ENCODE data around the gene C11orf87. TPM values are rescaled to one million over a fixed set of nuclear protein-coding genes. Genes with fewer than 3 reads are reported as not detected.

C11orf87 gene
- total and polyA plus RNA-seq, 9 of the 15 experiments (the other 6 are each of a cell fraction or from before 2014, with no cell fraction given): not detected

DNA sequence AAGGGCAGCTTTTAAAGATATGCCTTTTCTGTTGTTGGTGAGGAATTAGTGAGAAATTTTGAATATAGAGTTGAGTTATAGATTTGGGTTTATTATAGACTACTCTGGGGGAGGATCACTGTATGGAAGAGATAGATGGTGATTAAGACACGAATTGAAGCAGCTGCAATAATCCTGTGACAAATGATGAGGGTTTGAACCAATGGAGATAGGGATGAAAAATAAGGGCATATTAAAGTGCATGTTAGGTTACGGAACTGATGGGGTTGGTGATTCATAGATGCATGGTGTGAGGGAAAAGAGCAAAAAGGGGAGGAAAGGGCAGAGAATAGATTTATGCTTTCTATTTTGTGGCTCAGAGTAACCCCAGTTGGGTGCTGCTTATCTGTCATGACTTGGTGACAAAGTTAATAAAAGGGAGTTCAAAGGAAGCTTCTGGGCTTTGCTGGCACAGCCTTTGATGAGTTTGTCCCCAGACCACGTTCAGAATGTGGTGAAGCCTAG is 11.8 kb downstream of the C11orf87 start (continued):
- TF ChIP-seq, protein P1, sequence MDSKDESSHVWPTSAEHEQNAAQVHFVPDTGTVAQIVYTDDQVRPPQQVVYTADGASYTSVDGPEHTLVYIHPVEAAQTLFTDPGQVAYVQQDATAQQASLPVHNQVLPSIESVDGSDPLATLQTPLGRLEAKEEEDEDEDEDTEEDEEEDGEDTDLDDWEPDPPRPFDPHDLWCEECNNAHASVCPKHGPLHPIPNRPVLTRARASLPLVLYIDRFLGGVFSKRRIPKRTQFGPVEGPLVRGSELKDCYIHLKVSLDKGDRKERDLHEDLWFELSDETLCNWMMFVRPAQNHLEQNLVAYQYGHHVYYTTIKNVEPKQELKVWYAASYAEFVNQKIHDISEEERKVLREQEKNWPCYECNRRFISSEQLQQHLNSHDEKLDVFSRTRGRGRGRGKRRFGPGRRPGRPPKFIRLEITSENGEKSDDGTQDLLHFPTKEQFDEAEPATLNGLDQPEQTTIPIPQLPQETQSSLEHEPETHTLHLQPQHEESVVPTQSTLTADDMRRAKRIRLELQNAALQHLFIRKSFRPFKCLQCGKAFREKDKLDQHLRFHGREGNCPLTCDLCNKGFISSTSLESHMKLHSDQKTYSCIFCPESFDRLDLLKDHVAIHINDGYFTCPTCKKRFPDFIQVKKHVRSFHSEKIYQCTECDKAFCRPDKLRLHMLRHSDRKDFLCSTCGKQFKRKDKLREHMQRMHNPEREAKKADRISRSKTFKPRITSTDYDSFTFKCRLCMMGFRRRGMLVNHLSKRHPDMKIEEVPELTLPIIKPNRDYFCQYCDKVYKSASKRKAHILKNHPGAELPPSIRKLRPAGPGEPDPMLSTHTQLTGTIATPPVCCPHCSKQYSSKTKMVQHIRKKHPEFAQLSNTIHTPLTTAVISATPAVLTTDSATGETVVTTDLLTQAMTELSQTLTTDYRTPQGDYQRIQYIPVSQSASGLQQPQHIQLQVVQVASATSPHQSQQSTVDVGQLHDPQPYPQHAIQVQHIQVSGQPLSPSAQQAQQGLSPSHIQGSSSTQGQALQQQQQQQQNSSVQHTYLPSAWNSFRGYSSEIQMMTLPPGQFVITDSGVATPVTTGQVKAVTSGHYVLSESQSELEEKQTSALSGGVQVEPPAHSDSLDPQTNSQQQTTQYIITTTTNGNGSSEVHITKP (IDR thresholded peaks at IDR 0.05; ENCODE audit: partially characterized antibody): no peak
- no peak for TF ChIP-seq CBFA2T2 (conservative IDR thresholded peaks at IDR 0.05)
- no peak for TF ChIP-seq SAFB2 (IDR thresholded peaks at IDR 0.05; ENCODE audit: borderline replicate concordance, low read depth, low read length, severe bottlenecking)
- no peak for TF ChIP-seq ZNF282 (CRISPR knock-in tag; IDR thresholded peaks at IDR 0.05)
- no peak for TF ChIP-seq ZNF217 (CRISPR knock-in tag; IDR thresholded peaks at IDR 0.05)
- TF ChIP-seq HDAC6 (IDR thresholded peaks at IDR 0.05; ENCODE audit: low read depth, low read length): no peak

DNA sequence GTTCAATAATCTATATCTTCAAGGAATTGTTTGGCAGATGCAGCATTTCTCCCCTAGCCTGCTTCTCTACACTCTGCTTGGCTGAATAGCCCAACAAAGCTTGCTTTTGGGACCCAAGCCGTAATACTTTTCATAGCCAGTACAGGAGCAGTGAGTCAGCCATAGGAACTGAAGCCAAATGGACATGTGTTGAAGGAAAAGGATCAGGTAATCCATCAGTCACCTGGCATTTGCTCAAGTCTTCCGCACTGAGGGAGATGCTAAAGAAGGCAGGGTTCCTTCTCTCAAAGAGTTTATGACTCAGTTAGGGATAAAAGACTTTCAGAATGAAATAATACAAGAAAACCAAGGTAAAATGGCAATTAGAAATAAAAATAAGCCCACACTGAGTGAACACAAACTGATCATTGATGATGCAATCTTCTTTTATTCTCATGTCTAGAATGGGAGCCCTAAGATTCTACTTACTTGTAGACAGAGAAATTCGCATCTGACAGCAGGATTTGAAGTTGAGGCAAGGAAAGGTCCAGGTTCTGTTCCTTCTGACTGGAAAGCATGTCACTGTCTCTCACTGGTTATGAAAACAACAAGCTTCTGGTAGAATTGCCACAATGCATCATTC is 13.2 kb downstream of the C11orf87 start:
- 2% methylated on average over 3 of the region's 3 CpGs for WGBS (ENCODE audit: insufficient coverage, low coverage, missing lambda C conversion rate)
- ATAC-seq (no peak), FAIRE-seq (no peak), DNase-seq (ENCODE audit: extremely low read depth in 1 of 4, low spot score in 3 of 4) (no peak)
- ChIA-PET POLR2A (no interaction called here), CTCF (ENCODE audit: low intra/inter-chr PET ratio) (no interaction called here)
- Histone ChIP-seq H3K79me2 (ENCODE audit: control insufficient read depth, insufficient read depth, low read length) (no peaks in the 10 kb centered on the region), H3K27ac (ENCODE audit: extremely low read depth, low read depth, low read length) (no peak overlapping the region), H3K4me1 (replicated peaks in 1 of 2; ENCODE audit: control insufficient read depth in 2 of 2, insufficient read depth in 2 of 2, low read length in 2 of 2) (no peaks in the 10 kb centered on the region), H4K20me1 (replicated peaks; ENCODE audit: control insufficient read depth, insufficient read depth, low read length) (no peaks in the 10 kb centered on the region), H3K9me3 (replicated peaks; ENCODE audit: control insufficient read depth, insufficient read depth, low read depth, low read length) (no peaks in the 10 kb centered on the region), H3K4me2 (ENCODE audit: insufficient read depth, low read length) (no peak overlapping the region), H2AFZ (ENCODE audit: low read depth, low read length) (no peak overlapping the region), H3K9me1 (ENCODE audit: control insufficient read depth, insufficient read depth, low read length) (no peaks in the 10 kb centered on the region), H3K4me3 (no peak overlapping the region), H3K9ac (ENCODE audit: insufficient read depth in 1 of 2, low read depth in 2 of 2, low read length in 2 of 2) (no peak overlapping the region), H3K27me3 (ENCODE audit: control insufficient read depth in 2 of 2, insufficient read depth in 2 of 2, low read length in 2 of 2) (no peaks in the 10 kb centered on the region), H3K36me3 (ENCODE audit: control insufficient read depth, insufficient read depth, low read length) (no peaks in the 10 kb centered on the region)
- in situ Hi-C loops (cut with MboI): no loop called here
- no TSS peak for BruUV-seq (replicated peaks)
- TF ChIP-seq, protein P2, sequence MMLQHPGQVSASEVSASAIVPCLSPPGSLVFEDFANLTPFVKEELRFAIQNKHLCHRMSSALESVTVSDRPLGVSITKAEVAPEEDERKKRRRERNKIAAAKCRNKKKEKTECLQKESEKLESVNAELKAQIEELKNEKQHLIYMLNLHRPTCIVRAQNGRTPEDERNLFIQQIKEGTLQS (IDR thresholded peaks at IDR 0.05): peak; percentile 22; the same call in 1 of the 2 replicates
- TF ChIP-seq, protein P2 (CRISPR knock-in tag; conservative IDR thresholded peaks at IDR 0.05): no peak
- TF ChIP-seq CEBPG (CRISPR knock-in tag; IDR thresholded peaks at IDR 0.05) (no peak), CEBPG (tag; conservative IDR thresholded peaks at IDR 0.05 in 1 of 2, IDR thresholded peaks at IDR 0.05 in 1 of 2) (peak in 1 of 2 experiments; percentile 41; a peak in 1 of 4 replicates), CEBPB (tag; IDR thresholded peaks at IDR 0.05) (0 out of 2 replicates have a peak, but pooled peaks have one; percentile 7), ETS2 (tag; IDR thresholded peaks at IDR 0.05; ENCODE audit: borderline replicate concordance, poor library complexity, severe bottlenecking) (no peak)
- intact Hi-C loops (cut with micrococcal nuclease): no loop called here

All from K562 (cell line).